Posterior cingulate gyrus (tissue), 11 donors: ENCODE data around the gene NFE2L3.
"Not testable (repeated sequence)": the region's sequence is repeated elsewhere in the genome, so short reads cannot be mapped to it uniquely, and the experiment has no call there.

ENCODE experiments used
- DNase-seq, 10 donors: peaks; one replicate each; pipeline versions ENCODE4 v3.0.0 to v3.0.0-alpha.2; 2020 to 2021; ENCODE audit warnings: mixed read lengths in 3 of 10
- intact Hi-C: fragments of 100-400 bp; cut with DNase I; formaldehyde crosslinking; loops from one replicate; pipeline ENCODE4 v1.15.1; 2023

Gene NFE2L3

GRCh38 chr7:26183545-26184280 is 31.7 kb downstream of the NFE2L3 start:
- DNase-seq = no peak
- intact Hi-C loops = no loop called here

DNA sequence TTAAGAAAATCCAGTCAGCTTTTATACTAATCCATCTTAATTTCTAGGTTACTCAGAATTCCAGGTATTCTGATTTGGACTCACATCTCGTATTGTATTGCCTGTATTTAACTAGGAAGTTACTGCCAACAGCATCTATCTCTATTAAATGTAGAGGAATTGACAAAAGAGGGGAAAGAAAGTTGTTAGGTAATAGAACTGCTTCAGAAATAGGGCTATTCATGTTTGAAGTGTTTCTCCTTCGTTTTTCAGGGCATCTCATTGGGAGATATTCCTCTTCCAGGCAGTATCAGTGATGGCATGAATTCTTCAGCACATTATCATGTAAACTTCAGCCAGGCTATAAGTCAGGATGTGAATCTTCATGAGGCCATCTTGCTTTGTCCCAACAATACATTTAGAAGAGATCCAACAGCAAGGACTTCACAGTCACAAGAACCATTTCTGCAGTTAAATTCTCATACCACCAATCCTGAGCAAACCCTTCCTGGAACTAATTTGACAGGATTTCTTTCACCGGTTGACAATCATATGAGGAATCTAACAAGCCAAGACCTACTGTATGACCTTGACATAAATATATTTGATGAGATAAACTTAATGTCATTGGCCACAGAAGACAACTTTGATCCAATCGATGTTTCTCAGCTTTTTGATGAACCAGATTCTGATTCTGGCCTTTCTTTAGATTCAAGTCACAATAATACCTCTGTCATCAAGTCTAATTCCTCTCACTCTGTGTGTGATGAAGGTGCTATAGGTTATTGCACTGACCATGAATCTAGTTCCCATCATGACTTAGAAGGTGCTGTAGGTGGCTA is 32.5 kb downstream of the NFE2L3 start:
- DNase-seq, intact Hi-C loops: not testable (repeated sequence)

- intact Hi-C loops = no loop called here
- no peak for DNase-seq
Measured at GRCh38 chr7:26185131-26185843, 33.3 kb downstream of the NFE2L3 start.

DNA sequence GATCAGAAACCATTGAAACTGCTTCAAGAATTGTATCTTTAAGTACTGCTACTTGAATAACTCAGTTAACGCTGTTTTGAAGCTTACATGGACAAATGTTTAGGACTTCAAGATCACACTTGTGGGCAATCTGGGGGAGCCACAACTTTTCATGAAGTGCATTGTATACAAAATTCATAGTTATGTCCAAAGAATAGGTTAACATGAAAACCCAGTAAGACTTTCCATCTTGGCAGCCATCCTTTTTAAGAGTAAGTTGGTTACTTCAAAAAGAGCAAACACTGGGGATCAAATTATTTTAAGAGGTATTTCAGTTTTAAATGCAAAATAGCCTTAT is 33.8 kb downstream of the NFE2L3 start:
- no peak for DNase-seq
- intact Hi-C loops = no loop called here

GRCh38 chr7:26186364-26187311 is 34.6 kb downstream of the NFE2L3 start:
- intact Hi-C loops = no loop called here
- DNase-seq = no peak

- peak in 1 of 10 donors; percentile 38 for DNase-seq
- intact Hi-C loops = no loop called here
Measured at GRCh38 chr7:26187380-26188205, 35.6 kb downstream of the NFE2L3 start.

DNA sequence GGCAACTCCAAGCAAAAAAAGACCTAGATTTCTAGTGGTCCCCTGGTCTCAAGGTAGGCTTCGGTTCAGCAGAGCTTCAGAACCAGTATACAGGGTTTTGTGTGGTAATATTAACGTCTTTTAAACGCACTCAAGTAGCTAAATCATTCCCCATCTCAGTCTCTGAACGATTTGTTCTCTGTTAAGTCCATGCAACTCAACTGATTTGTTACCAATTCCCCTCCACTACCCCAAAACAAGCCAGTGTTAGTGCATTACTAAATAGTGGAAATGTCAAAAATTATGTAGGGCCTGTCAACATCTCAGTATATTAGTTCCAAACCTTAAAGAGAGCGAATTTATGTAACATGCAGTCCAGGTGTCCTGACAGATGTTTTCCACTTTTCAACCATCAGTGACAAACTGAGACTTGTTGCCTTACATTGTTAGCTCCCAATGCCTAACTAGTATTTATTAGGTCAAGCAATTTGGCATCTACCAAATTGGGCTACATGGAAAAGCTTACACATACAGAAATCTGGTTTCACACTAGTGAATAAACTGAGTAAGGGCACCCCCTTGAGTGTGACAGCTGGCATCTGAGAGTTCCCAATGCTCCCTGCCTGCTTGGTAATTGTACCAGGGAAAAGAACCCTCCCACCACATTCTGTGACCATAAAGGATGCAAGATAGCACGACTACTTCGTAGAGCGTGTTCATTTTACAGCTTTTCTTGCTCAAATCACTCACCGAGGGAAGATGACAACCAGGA is 36.4 kb downstream of the NFE2L3 start:
- intact Hi-C loops = no loop called here
- DNase-seq = no peak

- no peak for DNase-seq
- intact Hi-C loops = no loop called here
Measured at GRCh38 chr7:26188957-26189541, 37.1 kb downstream of the NFE2L3 start.

GRCh38 chr7:26189697-26190096 is 37.7 kb downstream of the NFE2L3 start:
- intact Hi-C loops = no loop called here
- DNase-seq = no peak

DNA sequence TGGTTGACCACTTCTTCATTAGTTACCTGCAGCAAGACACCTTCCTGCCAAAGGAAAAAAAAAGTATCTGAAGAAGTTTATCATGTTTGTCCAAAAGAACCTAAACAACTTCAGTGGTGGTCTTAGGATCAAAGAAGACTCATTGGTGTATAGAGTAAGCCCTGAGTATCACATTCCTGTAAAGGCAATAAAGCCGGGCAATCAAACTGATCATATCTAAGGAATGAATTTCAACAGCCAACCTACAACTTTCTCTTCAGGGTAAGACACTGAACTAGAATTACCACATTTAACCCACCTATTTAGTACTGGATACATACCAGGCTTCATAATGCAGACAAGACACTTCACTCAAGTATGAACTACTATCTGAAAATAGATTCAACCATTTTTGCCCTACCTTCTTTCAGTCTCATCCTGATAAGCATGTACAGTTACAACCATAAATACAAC is 38.4 kb downstream of the NFE2L3 start:
- no peak for DNase-seq
- intact Hi-C loops = no loop called here

DNA sequence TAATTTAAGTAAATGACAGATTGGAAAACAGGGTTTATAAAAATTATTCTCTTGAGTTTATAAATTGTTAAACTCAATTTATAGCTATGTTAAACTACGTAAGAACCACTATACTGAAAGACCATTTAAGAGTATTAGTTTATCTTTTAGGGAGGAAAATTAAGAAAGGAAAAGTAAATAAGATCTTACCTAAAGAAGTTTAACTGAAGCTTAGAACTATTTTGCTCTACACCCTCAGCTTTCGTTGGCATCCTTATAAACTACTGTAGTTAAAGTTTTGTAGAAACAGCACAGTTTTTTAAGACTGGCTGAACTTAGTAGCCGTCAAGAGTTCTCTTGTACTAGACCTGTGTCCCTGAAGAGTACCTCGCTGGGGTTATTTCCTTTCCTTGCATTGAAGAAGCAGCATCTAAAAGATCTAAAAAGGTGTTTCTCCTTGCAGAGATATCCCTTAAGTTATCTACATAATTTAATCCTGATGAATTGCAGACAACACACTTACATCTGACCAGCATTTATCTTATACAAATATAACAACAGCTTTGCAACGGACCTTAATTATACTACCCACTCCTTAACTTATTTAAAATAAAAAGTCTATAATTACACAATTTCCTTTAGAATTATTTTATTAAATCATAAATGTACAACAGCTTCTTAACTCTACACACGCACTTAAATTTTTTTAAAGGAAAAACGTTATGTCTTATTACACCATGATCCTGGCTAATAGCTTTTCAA is 39.4 kb downstream of the NFE2L3 start:
- intact Hi-C loops = no loop called here
- no peak for DNase-seq

DNA sequence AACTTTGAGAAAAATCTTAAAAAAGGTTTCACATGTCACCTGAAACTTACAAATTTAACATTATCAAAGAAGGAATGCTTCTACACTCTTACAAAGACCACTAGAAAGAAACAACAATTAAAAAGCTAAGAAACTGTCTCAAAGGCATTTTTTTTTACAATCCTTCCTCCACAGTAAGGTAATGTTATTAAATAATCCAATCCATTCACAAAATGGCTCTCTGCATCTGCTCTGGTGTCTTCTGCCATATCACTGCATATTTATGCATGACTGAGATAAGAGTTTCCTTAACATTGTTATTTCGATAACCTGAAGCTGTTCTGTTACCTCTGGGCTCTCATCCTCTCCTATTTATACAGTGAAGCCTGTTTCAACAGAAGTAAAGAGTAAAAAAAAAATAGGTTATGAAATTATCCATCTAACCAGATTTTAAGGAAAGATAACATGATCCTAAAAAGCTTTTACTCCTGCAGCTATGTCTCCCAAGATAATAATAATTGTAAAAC is 40.0 kb downstream of the NFE2L3 start:
- DNase-seq = no peak
- intact Hi-C loops = no loop called here

DNA sequence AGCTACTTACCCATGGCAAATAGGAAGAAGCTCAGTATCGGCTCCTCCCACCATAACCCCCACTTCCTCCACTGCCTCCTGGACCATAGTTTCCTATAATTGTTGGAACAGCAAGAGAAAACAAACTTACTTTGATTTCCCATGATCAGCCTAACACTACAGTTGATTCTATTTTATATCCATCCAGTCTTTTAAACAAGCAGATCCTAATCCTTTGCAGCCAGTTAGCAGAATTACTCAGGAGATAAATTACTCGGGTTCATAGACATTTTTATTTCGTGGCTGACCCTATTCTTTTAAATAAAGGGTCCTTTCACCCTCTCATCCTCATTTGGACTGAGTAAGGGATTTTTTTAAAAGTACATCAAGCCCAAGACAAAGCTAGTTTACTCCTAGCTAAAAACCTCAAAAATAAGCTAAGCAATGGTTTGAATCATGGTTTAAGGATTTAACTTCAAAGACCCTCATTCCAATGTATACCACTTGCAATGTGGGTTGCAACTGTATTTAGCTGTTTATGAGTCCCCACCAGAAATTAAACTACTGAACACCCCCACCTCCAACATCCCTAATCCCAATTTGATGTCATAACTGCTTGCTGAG is 40.6 kb downstream of the NFE2L3 start:
- no peak for DNase-seq
- intact Hi-C loops = no loop called here

DNA sequence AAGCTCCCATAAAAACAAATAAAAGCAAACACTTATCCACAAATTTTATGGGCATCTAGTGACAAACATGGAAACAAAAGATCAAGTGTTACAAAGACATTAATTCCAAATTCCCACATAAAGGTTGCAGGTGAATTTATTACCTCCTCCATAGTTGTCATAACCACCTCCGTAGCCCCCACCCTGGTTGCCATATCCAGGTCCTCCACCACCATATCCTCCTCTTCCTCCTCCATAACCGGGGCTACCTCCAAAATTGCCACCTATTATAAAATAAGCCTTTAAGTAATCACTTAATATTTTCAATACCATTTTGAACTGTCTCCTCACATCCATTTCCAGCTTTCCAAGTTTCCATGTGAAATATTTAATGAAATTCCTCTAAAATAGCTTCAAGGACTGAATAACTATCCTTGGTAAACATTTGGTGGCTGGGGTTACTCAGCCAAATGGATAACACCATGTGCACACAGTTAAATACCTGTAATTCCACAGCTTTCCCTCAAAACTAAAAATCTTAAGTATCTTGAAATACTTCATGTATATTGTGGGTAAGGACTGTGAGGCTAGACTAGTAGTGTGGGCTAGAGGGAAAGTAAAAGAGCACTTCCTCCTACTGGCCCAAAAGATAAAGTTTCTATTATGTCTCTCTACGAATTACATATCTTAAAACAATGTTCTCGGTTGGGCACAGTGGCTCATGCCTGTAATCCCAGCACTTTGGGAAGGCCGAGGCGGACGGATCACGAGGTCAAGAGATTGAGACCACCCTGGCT is 41.6 kb downstream of the NFE2L3 start:
- intact Hi-C loops = no loop called here
- no peak for DNase-seq

DNA sequence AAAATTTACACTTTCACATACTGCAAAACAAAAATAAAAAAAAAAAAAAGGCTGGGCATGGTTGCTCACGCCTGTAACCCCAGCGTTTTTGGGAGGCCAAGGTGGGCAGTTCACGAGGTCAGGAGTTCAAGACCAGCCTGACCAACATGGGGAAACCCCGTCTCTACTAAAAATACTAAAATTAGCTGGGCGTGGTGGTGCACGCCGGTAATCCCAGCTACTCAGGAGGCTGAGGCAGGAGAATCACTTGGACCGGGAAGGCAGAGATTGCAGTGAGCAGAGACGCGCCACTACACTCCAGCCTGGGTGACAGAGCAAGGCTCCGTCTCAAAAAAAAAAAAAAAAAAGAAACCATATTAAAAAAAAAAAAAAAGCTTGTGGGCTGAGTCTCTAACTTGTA is 42.8 kb downstream of the NFE2L3 start:
- not testable (repeated sequence) for DNase-seq
- intact Hi-C loops = loop anchor here (5.0 kb wide), 1 partner anchor 42 kb away; the partner anchor contains the start of gene NFE2L3

- intact Hi-C loops = loop anchor here (5.0 kb wide), 1 partner anchor 43 kb away; the partner anchor contains the start of gene NFE2L3
- DNase-seq = no peak
Measured at GRCh38 chr7:26195182-26195581, 43.2 kb downstream of the NFE2L3 start.
